Mesenchymal stem cell (in vitro differentiated cells and primary cell): ENCODE data around the gene RAB6A.
"Not testable (repeated sequence)": the region's sequence is repeated elsewhere in the genome, so short reads cannot be mapped to it uniquely, and the experiment has no call there.

Source experiments
- DNase-seq: peaks from one replicate; pipeline ENCODE4 v3.0.0-alpha.2; 2013
- H2AFZ ChIP-seq: one replicate; pipeline ENCODE4 v1.6.1; 2013; ENCODE audit warnings: low read depth, mild to moderate bottlenecking, control low read depth, inconsistent platforms, low read length, moderate library complexity
- H2AK5ac ChIP-seq: 2 replicates; pipeline ENCODE4 v1.6.1; 2013; ENCODE audit warnings: low read length, moderate library complexity, mild to moderate bottlenecking, inconsistent platforms; ENCODE audit not compliant: severe bottlenecking
- H2BK120ac ChIP-seq: one replicate; pipeline ENCODE4 v1.6.1; 2013; ENCODE audit warnings: low read depth, mild to moderate bottlenecking, inconsistent platforms, low read length, moderate library complexity
- H2BK12ac ChIP-seq, 2 experiments: one replicate each; pipeline ENCODE4 v1.6.1; 2013; ENCODE audit warnings: inconsistent platforms in 2 of 2, low read length in 2 of 2, mild to moderate bottlenecking in 2 of 2, moderate library complexity in 2 of 2, control low read depth in 1 of 2
- H2BK15ac ChIP-seq: one replicate; pipeline ENCODE4 v1.6.1; 2013; ENCODE audit warnings: mild to moderate bottlenecking, low read depth, inconsistent platforms; ENCODE audit not compliant: poor library complexity, severe bottlenecking
- H2BK5ac ChIP-seq: 2 replicates; pipeline ENCODE4 v1.6.1; 2013; ENCODE audit warnings: low read depth, mild to moderate bottlenecking, low read length, control low read depth, inconsistent platforms; ENCODE audit not compliant: poor library complexity, severe bottlenecking
- H3K14ac ChIP-seq, 2 experiments: one replicate each; pipeline ENCODE4 v1.6.1; 2013; ENCODE audit warnings: inconsistent platforms in 2 of 2, low read length in 2 of 2, control low read depth in 1 of 2, mild to moderate bottlenecking in 1 of 2, moderate library complexity in 1 of 2
- H3K18ac ChIP-seq, 2 experiments: one replicate each; pipeline ENCODE4 v1.6.1; 2013; ENCODE audit warnings: inconsistent platforms in 2 of 2, low read length in 2 of 2, control low read depth in 1 of 2, low read depth in 1 of 2, mild to moderate bottlenecking in 1 of 2
- H3K23ac ChIP-seq, 2 experiments: one replicate each; pipeline ENCODE4 v1.6.1; 2013; ENCODE audit warnings: inconsistent platforms in 2 of 2, low read length in 2 of 2, mild to moderate bottlenecking in 2 of 2, moderate library complexity in 2 of 2, control low read depth in 1 of 2
- H3K27ac ChIP-seq: 2 replicates; pipeline ENCODE4 v1.5.1; 2013; ENCODE audit warnings: mild to moderate bottlenecking, moderate library complexity, low read length, control low read depth, inconsistent platforms; ENCODE audit not compliant: poor library complexity, severe bottlenecking
- H3K27me3 ChIP-seq, 2 experiments: 2 replicates each; pipeline versions ENCODE4 v1.6.1 to v1.7.0; 2013; ENCODE audit warnings: low read length in 2 of 2, mild to moderate bottlenecking in 2 of 2, moderate library complexity in 2 of 2, control low read depth in 1 of 2, inconsistent platforms in 1 of 2; ENCODE audit not compliant: control insufficient read depth in 1 of 2, insufficient read depth in 1 of 2
- H3K36me3 ChIP-seq, 2 experiments: 2 replicates each; pipeline versions ENCODE4 v1.6.1 to v1.7.0; 2013; ENCODE audit warnings: low read length in 2 of 2, control low read depth in 1 of 2, inconsistent platforms in 1 of 2, low read depth in 1 of 2, mild to moderate bottlenecking in 1 of 2; ENCODE audit not compliant: insufficient read depth in 2 of 2, control insufficient read depth in 1 of 2
- H3K4ac ChIP-seq, 2 experiments: one replicate each; pipeline ENCODE4 v1.6.1; 2013; ENCODE audit warnings: inconsistent platforms in 2 of 2, low read length in 2 of 2, mild to moderate bottlenecking in 2 of 2, moderate library complexity in 2 of 2, control low read depth in 1 of 2, low read depth in 1 of 2
- H3K4me1 ChIP-seq: 2 replicates; pipeline ENCODE4 v1.6.1; 2013; ENCODE audit warnings: low read depth, low read length, control low read depth; ENCODE audit not compliant: control insufficient read depth, insufficient read depth
- H3K4me2 ChIP-seq: 2 replicates; pipeline ENCODE4 v1.6.1; 2013; ENCODE audit warnings: low read length, mild to moderate bottlenecking, inconsistent platforms; ENCODE audit not compliant: poor library complexity, severe bottlenecking
- H3K4me3 ChIP-seq, 2 experiments: 2 replicates each; pipeline versions ENCODE4 v1.5.1 to v1.7.0; 2013; ENCODE audit warnings: low read length in 2 of 2, mild to moderate bottlenecking in 2 of 2, control low read depth in 1 of 2, low read depth in 1 of 2; ENCODE audit not compliant: insufficient read depth in 1 of 2
- H3K79me1 ChIP-seq: replicated peaks from 2 replicates; pipeline ENCODE4 v1.6.1; 2013; ENCODE audit warnings: mild to moderate bottlenecking, control low read depth, low read length, inconsistent platforms; ENCODE audit not compliant: poor library complexity, severe bottlenecking
- H3K9ac ChIP-seq: 2 replicates; pipeline ENCODE4 v1.7.0; 2013; ENCODE audit warnings: mild to moderate bottlenecking, low read length, moderate library complexity
- H3K9me3 ChIP-seq: 2 replicates; pipeline ENCODE4 v1.7.0; 2013; ENCODE audit warnings: mild to moderate bottlenecking, low read length; ENCODE audit not compliant: control insufficient read depth
- H4K8ac ChIP-seq: one replicate; pipeline ENCODE4 v1.6.1; 2013; ENCODE audit warnings: inconsistent platforms, mild to moderate bottlenecking, low read length, moderate library complexity
- H4K91ac ChIP-seq: one replicate; pipeline ENCODE4 v1.6.1; 2013; ENCODE audit warnings: mild to moderate bottlenecking, low read length, inconsistent platforms
- WGBS: methylation state at CpG from one replicate; pipeline ENCODE4 v1.1.7; 2013; ENCODE audit warnings: mixed read lengths; 5-methylcytosine and 5-hydroxymethylcytosine counted together

RAB6A gene

DNA sequence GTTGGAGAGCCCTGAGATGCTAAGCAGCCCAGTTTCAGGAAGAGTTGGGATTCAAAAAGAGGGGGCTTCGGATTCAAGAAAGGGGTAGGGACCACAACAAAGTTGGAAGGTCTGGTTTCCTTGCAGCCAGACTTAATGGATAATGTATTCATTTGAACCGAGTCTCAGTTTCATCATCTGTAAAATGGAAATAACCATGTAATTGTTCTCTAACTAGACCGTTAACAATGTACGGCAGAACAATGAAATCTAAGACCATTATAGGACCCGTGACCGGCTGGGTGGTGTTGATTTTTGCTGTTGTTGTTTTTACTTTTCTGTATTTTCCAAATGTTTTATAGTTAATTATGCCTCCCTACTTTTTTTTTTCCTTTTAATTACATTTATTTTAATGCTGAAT, 20.4 kb upstream of the RAB6A start:
- H4K91ac ChIP-seq = no peak overlapping the region
- no peak overlapping the region for H2BK5ac ChIP-seq
- no peak overlapping the region for H3K14ac ChIP-seq
- H3K27ac ChIP-seq = no peak overlapping the region
- H3K4me1 ChIP-seq = no peaks in the 10 kb centered on the region
- no peak overlapping the region for H3K18ac ChIP-seq
- H2BK120ac ChIP-seq = no peak overlapping the region
- no peak overlapping the region for H3K4me3 ChIP-seq
- no peak overlapping the region for H2BK15ac ChIP-seq
- H3K27me3 ChIP-seq = no peaks in the 10 kb centered on the region
- H2AFZ ChIP-seq = no peak overlapping the region
- no peaks in the 10 kb centered on the region for H3K79me1 ChIP-seq
- no peak overlapping the region for H3K4ac ChIP-seq
- 98% methylated on average over 6 of the region's 6 CpGs for WGBS
- no peak overlapping the region for H3K23ac ChIP-seq
- no peak for DNase-seq
- H4K8ac ChIP-seq = no peak overlapping the region
- H3K9ac ChIP-seq = no peak overlapping the region
- no peaks in the 10 kb centered on the region for H3K36me3 ChIP-seq
- H2BK12ac ChIP-seq = no peak overlapping the region
- no peak overlapping the region for H3K4me2 ChIP-seq
- H2AK5ac ChIP-seq = no peak overlapping the region
- no peaks in the 10 kb centered on the region for H3K9me3 ChIP-seq

DNA sequence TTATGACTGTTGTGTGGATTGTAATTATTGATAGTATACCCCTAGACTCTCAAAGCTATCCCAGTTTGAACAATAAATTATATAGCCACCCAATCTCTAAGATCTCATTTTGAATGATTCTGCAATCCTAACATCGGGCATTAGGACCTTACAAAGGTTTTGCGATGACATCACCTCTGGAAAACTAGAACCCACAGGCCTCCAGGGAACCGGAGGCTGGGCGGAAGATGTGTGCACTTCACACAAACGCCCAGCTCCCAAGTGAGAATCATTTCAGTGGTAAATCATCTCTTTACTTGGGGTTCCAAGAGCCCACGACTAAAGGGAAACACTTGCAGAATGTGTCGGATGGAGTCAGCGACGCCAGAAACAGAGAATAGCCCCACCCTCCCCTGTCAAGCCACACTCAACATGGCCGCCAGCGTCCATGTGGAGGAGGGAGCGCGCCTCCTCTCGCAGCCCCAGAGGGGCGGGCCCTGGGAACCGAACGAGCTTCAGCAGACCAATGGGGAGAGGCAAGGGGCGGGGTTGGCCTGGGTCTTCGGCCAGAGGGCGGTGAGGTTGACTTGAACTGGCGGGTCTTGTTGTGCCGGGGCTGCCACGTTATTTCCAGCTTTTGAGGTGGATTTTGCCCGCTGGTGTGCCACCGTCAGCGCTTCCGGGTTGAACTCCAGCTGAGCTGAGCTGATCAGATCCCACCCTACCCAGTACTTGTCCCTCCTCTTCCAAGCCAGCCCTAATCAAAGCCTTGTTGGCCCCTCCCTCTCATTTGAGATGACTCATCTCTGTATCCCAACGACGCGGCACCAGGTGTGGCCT, 18.4 kb upstream of the RAB6A start:
- 2% methylated on average over 27 of the region's 30 CpGs for WGBS
- Histone ChIP-seq H3K27ac (peak overlapping the region; percentile 99), H2BK15ac (peak overlapping the region; percentile 73)

DNA sequence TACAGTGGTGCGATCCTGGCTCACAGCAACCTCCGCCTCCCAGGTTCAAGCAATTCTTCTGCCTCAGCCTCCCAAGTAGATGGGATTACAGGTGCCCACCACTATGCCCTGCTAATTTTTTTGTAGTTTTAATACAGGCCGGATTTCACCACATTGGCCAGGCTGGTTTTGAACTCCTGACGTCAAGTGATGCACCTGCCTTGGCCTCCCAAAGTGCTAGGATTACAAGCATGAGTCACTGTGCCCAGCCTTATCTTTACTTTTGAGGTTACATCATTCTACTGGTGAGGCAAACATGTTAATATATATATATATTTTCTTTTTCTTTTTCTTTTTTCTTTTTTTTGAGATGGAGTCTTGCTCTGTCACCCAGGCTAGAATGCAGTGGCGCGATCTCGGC, 9.9 kb upstream of the RAB6A start:
- H3K4me3 ChIP-seq, H2BK5ac ChIP-seq: not testable (repeated sequence)
- 98% methylated on average over 7 of the region's 7 CpGs for WGBS

More for the DNA sequence above, 18.4 kb upstream of the RAB6A start:
- peak overlapping the region; percentile 80 for H2BK120ac ChIP-seq
- H2BK5ac ChIP-seq = peak overlapping the region; percentile 94
- no peaks in the 10 kb centered on the region for H3K27me3 ChIP-seq
- H3K18ac ChIP-seq = peak overlapping the region; percentile 93 to 98
- H3K36me3 ChIP-seq = no peaks in the 10 kb centered on the region
- no peaks in the 10 kb centered on the region for H3K9me3 ChIP-seq
- no peak overlapping the region for H2AK5ac ChIP-seq
- peak; percentile 99 for DNase-seq
- H3K23ac ChIP-seq = no peak overlapping the region
- H3K14ac ChIP-seq = no peak overlapping the region
- H2BK12ac ChIP-seq = peak overlapping the region in 1 of 2 experiments; percentile 12
- H3K9ac ChIP-seq = peak overlapping the region; percentile 93
- H3K4me1 ChIP-seq = no peaks in the 10 kb centered on the region
- H3K4ac ChIP-seq = peak overlapping the region; percentile 59 to 89
- H3K4me2 ChIP-seq = peak overlapping the region; percentile 79
- peak overlapping the region; percentile 87 for H4K91ac ChIP-seq
- H3K4me3 ChIP-seq = peak overlapping the region; percentile 48 to 81
- H2AFZ ChIP-seq = peak overlapping the region; percentile 78
- peak overlapping the region; percentile 95 for H4K8ac ChIP-seq
- no peaks in the 10 kb centered on the region for H3K79me1 ChIP-seq

DNA sequence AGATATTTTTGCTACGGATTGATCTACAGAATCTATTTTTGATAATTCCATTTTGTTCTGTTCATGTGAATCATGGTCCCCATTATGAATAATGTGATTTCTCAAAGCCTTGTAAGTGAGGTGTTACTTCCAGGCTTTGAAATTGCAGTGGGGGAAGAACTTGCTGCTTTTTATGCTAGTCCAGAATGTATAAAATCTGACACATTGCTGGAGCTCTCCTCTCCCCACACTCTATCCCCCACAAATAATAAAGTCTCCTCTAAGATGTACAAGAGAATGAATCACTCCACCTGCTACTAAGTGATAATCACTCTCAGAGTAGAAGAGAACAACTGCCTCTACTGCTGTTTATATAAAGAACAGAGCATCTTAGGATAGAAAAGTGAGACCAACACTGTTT, 5.9 kb upstream of the RAB6A start:
- no peak overlapping the region for H3K23ac ChIP-seq
- H3K27me3 ChIP-seq = peaks cover 4 to 7% of the 10 kb centered on the region in 2 experiments
- no peak overlapping the region for H3K4me3 ChIP-seq
- no CpG with 5 or more reads among the region's 1 CpG for WGBS
- no peak overlapping the region for H2BK15ac ChIP-seq
- H2BK12ac ChIP-seq = no peak overlapping the region
- H3K4me1 ChIP-seq = no peaks in the 10 kb centered on the region
- DNase-seq = no peak
- H2AK5ac ChIP-seq = no peak overlapping the region
- no peaks in the 10 kb centered on the region for H3K36me3 ChIP-seq
- no peak overlapping the region for H3K14ac ChIP-seq
- no peak overlapping the region for H3K4ac ChIP-seq
- H2AFZ ChIP-seq = no peak overlapping the region
- no peak overlapping the region for H4K91ac ChIP-seq
- no peak overlapping the region for H2BK5ac ChIP-seq
- H3K18ac ChIP-seq = no peak overlapping the region
- H3K9me3 ChIP-seq = no peaks in the 10 kb centered on the region
- no peak overlapping the region for H3K27ac ChIP-seq
- H4K8ac ChIP-seq = no peak overlapping the region
- no peak overlapping the region for H3K4me2 ChIP-seq
- H2BK120ac ChIP-seq = no peak overlapping the region
- H3K79me1 ChIP-seq = no peaks in the 10 kb centered on the region
- H3K9ac ChIP-seq = no peak overlapping the region

More for the DNA sequence above, 9.9 kb upstream of the RAB6A start:
- H3K27ac ChIP-seq, H2BK120ac ChIP-seq, H4K8ac ChIP-seq, H3K36me3 ChIP-seq, H2AFZ ChIP-seq, H3K9me3 ChIP-seq, H2AK5ac ChIP-seq, H2BK12ac ChIP-seq, DNase-seq, H3K18ac ChIP-seq, H3K4me2 ChIP-seq, H2BK15ac ChIP-seq, H4K91ac ChIP-seq, H3K9ac ChIP-seq, H3K4me1 ChIP-seq, H3K23ac ChIP-seq, H3K4ac ChIP-seq, H3K14ac ChIP-seq, H3K27me3 ChIP-seq, H3K79me1 ChIP-seq: not testable (repeated sequence)
